T-helper 17 cell (primary cell): ENCODE results near the gene EFCAB6. TPM values are rescaled to one million over a fixed set of nuclear protein-coding genes. Genes with fewer than 3 reads are reported as not detected.

Experiments
- ATAC-seq: fragments of 150-1000 bp; cut with Tn5 transposase; 2 replicates; pipeline ENCODE4 v1.10.0; 2021; ENCODE audit warnings: mild to moderate bottlenecking, moderate library complexity
- DNase-seq, 3 donors: peaks; one replicate each; pipeline versions ENCODE4 v3.0.0 to v3.0.0-alpha.2; 2020 to 2021
- H3K9me3 ChIP-seq: one replicate; pipeline ENCODE4 v1.7.0; 2013; ENCODE audit warnings: low read length, mild to moderate bottlenecking; ENCODE audit not compliant: control insufficient read depth, poor library complexity, severe bottlenecking
- H3K27ac Mint-ChIP-seq: one replicate; pipeline ENCODE4 v1.8.0; 2022; ENCODE audit warnings: mild to moderate bottlenecking, moderate library complexity, mixed read lengths
- H3K27me3 Mint-ChIP-seq: one replicate; pipeline ENCODE4 v1.8.0; 2022; ENCODE audit warnings: mixed read lengths
- H3K36me3 Mint-ChIP-seq: one replicate; pipeline ENCODE4 v1.8.0; 2022; ENCODE audit warnings: low read depth, mixed read lengths
- H3K4me1 Mint-ChIP-seq: one replicate; pipeline ENCODE4 v1.8.0; 2022; ENCODE audit warnings: mild to moderate bottlenecking, mixed read lengths
- H3K4me3 Mint-ChIP-seq: one replicate; pipeline ENCODE4 v1.8.0; 2022; ENCODE audit warnings: mild to moderate bottlenecking, moderate library complexity, mixed read lengths
- total RNA-seq, 4 donors: library from RNA in 2 of 4; stranded (reverse) in 2 of 4; gene quantifications; one replicate each; pipeline ENCODE4 v1.2.3 and lab custom pipeline; 2022 to 2026

The EFCAB6 gene
- total RNA-seq (under 1 TPM in 1 of 2 donors, not detected in 1; 0.16 TPM), total RNA-seq (lab: John Stamatoyannopoulos, UW) (0.30 to 0.81 reads per million in 2 donors)

GRCh38 chr22:43812149-43812842, at the start of gene EFCAB6:
TSS of gene EFCAB6 (minus strand) at chr22:43812305. CDS start at chr22:43782318, 29,987 bp downstream.
- Mint-ChIP-seq H3K27ac (peak within 1 kb of the TSS; percentile 95), H3K36me3 (no peaks in the 10 kb centered on the region), H3K27me3 (peaks cover 12% of the 10 kb centered on the region), H3K4me1 (peaks cover 25% of the 10 kb centered on the region), H3K4me3 (peak within 1 kb of the TSS; percentile 95)
- DNase-seq (peak; percentile 74 to 83 (median 79)), ATAC-seq (peak; percentile 94)
- no peaks in the 10 kb centered on the region for H3K9me3 ChIP-seq

GRCh38 chr22:43861529-43861928, 49.4 kb upstream of the EFCAB6 start:
- Mint-ChIP-seq H3K36me3 (no peaks in the 10 kb centered on the region), H3K4me1 (peaks cover 2% of the 10 kb centered on the region), H3K27ac (no peak overlapping the region), H3K27me3 (peaks cover 65% of the 10 kb centered on the region), H3K4me3 (peak overlapping the region; percentile 10)
- no peak for ATAC-seq
- H3K9me3 ChIP-seq: no peaks in the 10 kb centered on the region
- DNase-seq: no peak

- no peak for ATAC-seq
- H3K27ac Mint-ChIP-seq: no peak overlapping the region
- peaks cover 64% of the 10 kb centered on the region for H3K27me3 Mint-ChIP-seq
Measured at GRCh38 chr22:43860831-43861230, 48.7 kb upstream of the EFCAB6 start.

GRCh38 chr22:43860126-43860525, 48.0 kb upstream of the EFCAB6 start:
- H3K4me1 Mint-ChIP-seq: peaks cover 2% of the 10 kb centered on the region
- H3K9me3 ChIP-seq: no peaks in the 10 kb centered on the region
- DNase-seq (no peak), ATAC-seq (no peak)
- H3K27me3 Mint-ChIP-seq: peaks cover 57% of the 10 kb centered on the region
- no peak overlapping the region for H3K27ac Mint-ChIP-seq
- no peaks in the 10 kb centered on the region for H3K36me3 Mint-ChIP-seq
- no peak overlapping the region for H3K4me3 Mint-ChIP-seq

More at GRCh38 chr22:43860831-43861230, 48.7 kb upstream of the EFCAB6 start:
- no peaks in the 10 kb centered on the region for H3K9me3 ChIP-seq
- Mint-ChIP-seq H3K36me3 (no peaks in the 10 kb centered on the region), H3K4me1 (peaks cover 2% of the 10 kb centered on the region), H3K4me3 (no peak overlapping the region)
- DNase-seq: no peak

GRCh38 chr22:43859621-43860020, 47.5 kb upstream of the EFCAB6 start:
- H3K27ac Mint-ChIP-seq: no peak overlapping the region
- H3K4me1 Mint-ChIP-seq: peaks cover 2% of the 10 kb centered on the region
- H3K4me3 Mint-ChIP-seq: no peak overlapping the region
- H3K9me3 ChIP-seq: no peaks in the 10 kb centered on the region
- no peak for ATAC-seq
- no peaks in the 10 kb centered on the region for H3K36me3 Mint-ChIP-seq
- peaks cover 52% of the 10 kb centered on the region for H3K27me3 Mint-ChIP-seq
- DNase-seq: no peak

- H3K36me3 Mint-ChIP-seq: no peaks in the 10 kb centered on the region
- H3K27me3 Mint-ChIP-seq: peaks cover 48% of the 10 kb centered on the region
- H3K4me3 Mint-ChIP-seq: no peak overlapping the region
- DNase-seq: no peak
- no peak overlapping the region for H3K27ac Mint-ChIP-seq
- H3K4me1 Mint-ChIP-seq: peaks cover 2% of the 10 kb centered on the region
- no peak for ATAC-seq
- no peaks in the 10 kb centered on the region for H3K9me3 ChIP-seq
Measured at GRCh38 chr22:43859176-43859575, 47.1 kb upstream of the EFCAB6 start.

- ATAC-seq (no peak), DNase-seq (no peak)
- Mint-ChIP-seq H3K36me3 (no peaks in the 10 kb centered on the region), H3K27me3 (peaks cover 39% of the 10 kb centered on the region), H3K4me1 (peaks cover 2% of the 10 kb centered on the region), H3K4me3 (no peak overlapping the region), H3K27ac (no peak overlapping the region)
- H3K9me3 ChIP-seq: no peaks in the 10 kb centered on the region
Measured at GRCh38 chr22:43858156-43858895, 46.2 kb upstream of the EFCAB6 start.

GRCh38 chr22:43857367-43857766, 45.3 kb upstream of the EFCAB6 start:
- ATAC-seq (no peak), DNase-seq (no peak)
- H3K9me3 ChIP-seq: no peaks in the 10 kb centered on the region
- Mint-ChIP-seq H3K27ac (no peak overlapping the region), H3K4me1 (no peaks in the 10 kb centered on the region), H3K36me3 (peaks cover 3% of the 10 kb centered on the region), H3K27me3 (peaks cover 48% of the 10 kb centered on the region), H3K4me3 (no peak overlapping the region)

GRCh38 chr22:43855431-43855830, 43.3 kb upstream of the EFCAB6 start:
- Mint-ChIP-seq H3K4me1 (no peaks in the 10 kb centered on the region), H3K27me3 (peaks cover 54% of the 10 kb centered on the region), H3K36me3 (peaks cover 6% of the 10 kb centered on the region), H3K27ac (no peak overlapping the region), H3K4me3 (no peak overlapping the region)
- H3K9me3 ChIP-seq: no peaks in the 10 kb centered on the region
- no peak for ATAC-seq
- DNase-seq: no peak

- no peaks in the 10 kb centered on the region for H3K9me3 ChIP-seq
- peaks cover 54% of the 10 kb centered on the region for H3K27me3 Mint-ChIP-seq
- ATAC-seq: no peak
- DNase-seq: no peak
- no peak overlapping the region for H3K4me3 Mint-ChIP-seq
- H3K4me1 Mint-ChIP-seq: no peaks in the 10 kb centered on the region
- H3K27ac Mint-ChIP-seq: no peak overlapping the region
- H3K36me3 Mint-ChIP-seq: peaks cover 6% of the 10 kb centered on the region
Measured at GRCh38 chr22:43854786-43855271, 42.7 kb upstream of the EFCAB6 start.

- Mint-ChIP-seq H3K27ac (no peak overlapping the region), H3K4me3 (no peak overlapping the region), H3K4me1 (no peaks in the 10 kb centered on the region), H3K27me3 (peaks cover 54% of the 10 kb centered on the region), H3K36me3 (peaks cover 6% of the 10 kb centered on the region)
- no peak for DNase-seq
- no peak for ATAC-seq
- H3K9me3 ChIP-seq: no peaks in the 10 kb centered on the region
Measured at GRCh38 chr22:43854121-43854785, 42.1 kb upstream of the EFCAB6 start.

- ATAC-seq (no peak), DNase-seq (no peak)
- no peaks in the 10 kb centered on the region for H3K4me1 Mint-ChIP-seq
- no peak overlapping the region for H3K27ac Mint-ChIP-seq
- H3K4me3 Mint-ChIP-seq: no peak overlapping the region
- peaks cover 54% of the 10 kb centered on the region for H3K27me3 Mint-ChIP-seq
- H3K36me3 Mint-ChIP-seq: peaks cover 6% of the 10 kb centered on the region
- no peaks in the 10 kb centered on the region for H3K9me3 ChIP-seq
Measured at GRCh38 chr22:43853328-43853931, 41.3 kb upstream of the EFCAB6 start.
